IMR-90 (cell line): ENCODE results near the gene ABCF3. TPM values are rescaled to one million over a fixed set of nuclear protein-coding genes. Genes with fewer than 3 reads are reported as not detected.

Experiments
- ATAC-seq: fragments of 200-7000 bp; cut with Tn5 transposase; 2 replicates; pipeline ENCODE4 v1.9.1; 2020; ENCODE audit warnings: low read depth, mild to moderate bottlenecking, moderate library complexity
- BruUV-seq: library from RNA; stranded (reverse); fragments of 400-500 nt; replicated peaks from 2 replicates; lab custom pipeline; 2021; lab: Mats Ljungman, UMichigan
- CTCF ChIA-PET: fragments of 300-600 bp; formaldehyde crosslinking; extraction: SDS; loops from one replicate; lab custom pipeline; 2021; ENCODE audit warnings: antibody characterized with exemption; lab: Yijun Ruan, JAX
- POLR2A ChIA-PET: fragments of 300-600 bp; sonication (Branson Sonifier 250); formaldehyde crosslinking; loops from one replicate; lab custom pipeline; 2022; ENCODE audit warnings: antibody characterized with exemption; ENCODE audit not compliant: unreplicated experiment; lab: Charles Lee
- DNase-seq: peaks from one replicate; pipeline ENCODE4 v3.0.0; 2013
- H2AFZ ChIP-seq: replicated peaks from 2 replicates; pipeline ENCODE3; 2013; ENCODE audit warnings: low read length, mild to moderate bottlenecking; ENCODE audit not compliant: poor library complexity
- H2AK5ac ChIP-seq: 2 replicates; pipeline ENCODE4 v1.6.1; 2013; ENCODE audit warnings: low read depth, low read length, inconsistent platforms
- H2AK9ac ChIP-seq: replicated peaks from 2 replicates; pipeline ENCODE3; 2013; ENCODE audit warnings: mild to moderate bottlenecking, low read depth, low read length, moderate library complexity; ENCODE audit not compliant: poor library complexity
- H2BK120ac ChIP-seq: 2 replicates; pipeline ENCODE4 v1.6.1; 2013; ENCODE audit warnings: low read depth, low read length, inconsistent platforms
- H2BK15ac ChIP-seq: 3 replicates; pipeline ENCODE4 v1.6.1; 2013; ENCODE audit warnings: low read depth, low read length, inconsistent platforms
- H2BK20ac ChIP-seq: 2 replicates; pipeline ENCODE4 v1.6.1; 2013; ENCODE audit warnings: low read depth, mild to moderate bottlenecking, inconsistent platforms, low read length, moderate library complexity
- H2BK5ac ChIP-seq: 2 replicates; pipeline ENCODE4 v1.6.1; 2013; ENCODE audit warnings: mild to moderate bottlenecking, low read depth, low read length, inconsistent platforms; ENCODE audit not compliant: poor library complexity, severe bottlenecking
- H3K14ac ChIP-seq: replicated peaks from 2 replicates; pipeline ENCODE4 v1.6.1; 2013; ENCODE audit warnings: low read depth, low read length, inconsistent platforms
- H3K18ac ChIP-seq: 2 replicates; pipeline ENCODE4 v1.6.1; 2013; ENCODE audit warnings: low read depth, low read length, control low read depth
- H3K23ac ChIP-seq: 2 replicates; pipeline ENCODE4 v1.6.1; 2013; ENCODE audit warnings: low read depth, low read length, inconsistent platforms
- H3K27ac ChIP-seq: 2 replicates; pipeline ENCODE4 v1.5.1; 2013; ENCODE audit warnings: mild to moderate bottlenecking, control low read depth, low read length; ENCODE audit not compliant: insufficient read depth
- H3K27me3 ChIP-seq: 2 replicates; pipeline ENCODE4 v1.6.1; 2013; ENCODE audit warnings: low read length; ENCODE audit not compliant: control insufficient read depth, insufficient read depth
- H3K36me3 ChIP-seq: 2 replicates; pipeline ENCODE4 v1.6.1; 2013; ENCODE audit warnings: low read length, mixed read lengths; ENCODE audit not compliant: control insufficient read depth, insufficient read depth
- H3K4ac ChIP-seq: 2 replicates; pipeline ENCODE4 v1.6.1; 2013; ENCODE audit warnings: low read depth, low read length, inconsistent platforms
- H3K4me1 ChIP-seq: 2 replicates; pipeline ENCODE4 v1.6.1; 2013; ENCODE audit warnings: low read length, mixed read lengths; ENCODE audit not compliant: control insufficient read depth, insufficient read depth
- H3K4me2 ChIP-seq: 2 replicates; pipeline ENCODE4 v1.6.1; 2013; ENCODE audit warnings: low read depth, mild to moderate bottlenecking, control low read depth, low read length, moderate library complexity
- H3K4me3 ChIP-seq: 2 replicates; pipeline ENCODE4 v1.5.1; 2013; ENCODE audit warnings: low read depth, mild to moderate bottlenecking, control low read depth, low read length, moderate library complexity; ENCODE audit not compliant: insufficient read depth
- H3K56ac ChIP-seq: 2 replicates; pipeline ENCODE4 v1.6.1; 2013; ENCODE audit warnings: low read length, inconsistent platforms; ENCODE audit not compliant: insufficient read depth; ENCODE audit errors: extremely low read depth
- H3K79me1 ChIP-seq, 2 experiments: 2 replicates each; pipeline ENCODE4 v1.6.1; 2013; ENCODE audit warnings: low read length in 2 of 2, inconsistent platforms in 1 of 2, low read depth in 1 of 2
- H3K9ac ChIP-seq: 2 replicates; pipeline ENCODE4 v1.6.1; 2013; ENCODE audit warnings: low read depth, low read length, control low read depth
- H3K9me1 ChIP-seq: 2 replicates; pipeline ENCODE4 v1.6.1; 2013; ENCODE audit warnings: low read length, inconsistent platforms; ENCODE audit not compliant: insufficient read depth
- H3K9me3 ChIP-seq: 2 replicates; pipeline ENCODE4 v1.6.1; 2013; ENCODE audit warnings: low read length; ENCODE audit not compliant: control insufficient read depth, insufficient read depth
- H4K20me1 ChIP-seq: 2 replicates; pipeline ENCODE4 v1.6.1; 2013; ENCODE audit warnings: low read length, inconsistent platforms; ENCODE audit not compliant: insufficient read depth
- H4K5ac ChIP-seq: 2 replicates; pipeline ENCODE4 v1.6.1; 2013; ENCODE audit warnings: mild to moderate bottlenecking, low read depth, low read length, control low read depth
- H4K8ac ChIP-seq, 2 experiments: 2 replicates each; pipeline ENCODE4 v1.6.1; 2013; ENCODE audit warnings: low read depth in 2 of 2, low read length in 2 of 2, control low read depth in 1 of 2, inconsistent platforms in 1 of 2
- H4K91ac ChIP-seq: 2 replicates; pipeline ENCODE4 v1.6.1; 2013; ENCODE audit warnings: low read depth, low read length, inconsistent platforms; ENCODE audit not compliant: insufficient read depth
- BHLHE40 ChIP-seq: fragments of 150-350 bp; IDR thresholded peaks from 2 replicates; pipeline ENCODE4 v1.6.1; 2016; ENCODE audit warnings: mild to moderate bottlenecking, low read depth, low read length
- CEBPB ChIP-seq: IDR thresholded peaks from 2 replicates; pipeline ENCODE4 v1.6.1; 2012; ENCODE audit warnings: low read depth, low read length, improper control_type of control experiment
- CHD1 ChIP-seq: IDR thresholded peaks from 2 replicates; pipeline ENCODE4 v1.6.1; 2012; ENCODE audit warnings: low read depth, low read length, improper control_type of control experiment
- FOS ChIP-seq: fragments of 150-350 bp; IDR thresholded peaks from 2 replicates; pipeline ENCODE4 v1.6.1; 2016; ENCODE audit warnings: low read depth, low read length
- MAFK ChIP-seq: IDR thresholded peaks from 2 replicates; pipeline ENCODE4 v1.6.1; 2012; ENCODE audit warnings: low read depth, low read length, improper control_type of control experiment
- MAZ ChIP-seq: IDR thresholded peaks from 2 replicates; pipeline ENCODE4 v1.6.1; 2012; ENCODE audit warnings: low read depth, mild to moderate bottlenecking, low read length, improper control_type of control experiment, moderate library complexity, borderline replicate concordance
- MXI1 ChIP-seq: IDR thresholded peaks from 2 replicates; pipeline ENCODE4 v1.6.1; 2012; ENCODE audit warnings: low read depth, mild to moderate bottlenecking, low read length, moderate library complexity, borderline replicate concordance
- NFE2L2 ChIP-seq: fragments of 150-350 bp; IDR thresholded peaks from 2 replicates; pipeline ENCODE4 v1.6.1; 2016; ENCODE audit warnings: low read depth, mild to moderate bottlenecking, low read length
- POLR2A ChIP-seq: IDR thresholded peaks from 2 replicates; pipeline ENCODE4 v1.6.1; 2012; ENCODE audit warnings: mild to moderate bottlenecking, low read depth, low read length
- RAD21 ChIP-seq: IDR thresholded peaks from 2 replicates; pipeline ENCODE4 v1.6.1; 2012; ENCODE audit warnings: low read length, improper control_type of control experiment
- RCOR1 ChIP-seq: IDR thresholded peaks from 2 replicates; pipeline ENCODE4 v1.6.1; 2012; ENCODE audit warnings: mild to moderate bottlenecking, low read length, improper control_type of control experiment; ENCODE audit not compliant: insufficient replicate concordance
- RFX5 ChIP-seq: IDR thresholded peaks from 2 replicates; pipeline ENCODE4 v1.8.0; 2012; ENCODE audit warnings: low read depth, mild to moderate bottlenecking, low read length, moderate library complexity
- SMC3 ChIP-seq: fragments of 150-350 bp; IDR thresholded peaks from 2 replicates; pipeline ENCODE4 v1.6.1; 2016; ENCODE audit warnings: low read depth, mild to moderate bottlenecking, antibody characterized with exemption, low read length, moderate library complexity
- WGBS, 2 experiments: methylation state at CpG; one replicate each; pipeline versions ENCODE4 v1.1.5 to v1.1.7; 2013; ENCODE audit warnings: missing lambda C conversion rate in 2 of 2; ENCODE audit not compliant: insufficient read length in 1 of 2; ENCODE audit errors: extremely low coverage in 2 of 2; 5-methylcytosine and 5-hydroxymethylcytosine counted together
- dilution Hi-C: fragments of 300-500 bp; cut with HindIII; formaldehyde crosslinking; loops from one replicate; pipeline ENCODE4 v1.14.3; 2018; ENCODE audit warnings: low sequenced_read_pairs; ENCODE audit not compliant: unreplicated experiment
- in situ Hi-C: fragments of 300-500 bp; cut with MboI; formaldehyde crosslinking; loops from 3 replicates; pipeline ENCODE4 v1.14.3; 2019; ENCODE audit warnings: low sequenced_read_pairs, inconsistent platforms, mixed read lengths
- intact Hi-C: fragments of 100-400 bp; cut with micrococcal nuclease; formaldehyde crosslinking; loops from 2 replicates; pipeline ENCODE4 v1.10.0; 2022
- polyA plus RNA-seq, 3 experiments: library from polyadenylated mRNA; depleted of rRNA; stranded (reverse); fragments of >200 nt; gene quantifications; 2 replicates each; pipeline ENCODE4 v1.2.3, GENCODE V29; 2012; ENCODE audit warnings: low replicate concordance in 1 of 3
- total RNA-seq: library from RNA; depleted of rRNA; stranded (reverse); fragments of >200 nt; gene quantifications from 2 replicates; pipeline ENCODE4 v1.2.3, GENCODE V29; 2012
- TF ChIP-seq, protein P1 (sequence below): fragments of 150-350 bp; IDR thresholded peaks from 2 replicates; pipeline ENCODE4 v1.6.1; 2016; ENCODE audit warnings: low read depth, mild to moderate bottlenecking, low read length, moderate library complexity, borderline replicate concordance
- TF ChIP-seq, protein P2 (sequence below): conservative IDR thresholded peaks from 2 replicates; pipeline ENCODE4 v1.5.1; 2012; ENCODE audit warnings: mild to moderate bottlenecking, low read depth, low read length, improper control_type of control experiment
- TF ChIP-seq, protein P3 (sequence below): fragments of 150-350 bp; IDR thresholded peaks from 2 replicates; pipeline ENCODE4 v1.6.1; 2017; ENCODE audit warnings: mild to moderate bottlenecking, antibody characterized with exemption, low read length, low read depth

The ABCF3 gene
- total and polyA plus RNA-seq, 2 of the 4 experiments (the other 2 are of a cell fraction) = 36.9 to 59.2 TPM

DNA sequence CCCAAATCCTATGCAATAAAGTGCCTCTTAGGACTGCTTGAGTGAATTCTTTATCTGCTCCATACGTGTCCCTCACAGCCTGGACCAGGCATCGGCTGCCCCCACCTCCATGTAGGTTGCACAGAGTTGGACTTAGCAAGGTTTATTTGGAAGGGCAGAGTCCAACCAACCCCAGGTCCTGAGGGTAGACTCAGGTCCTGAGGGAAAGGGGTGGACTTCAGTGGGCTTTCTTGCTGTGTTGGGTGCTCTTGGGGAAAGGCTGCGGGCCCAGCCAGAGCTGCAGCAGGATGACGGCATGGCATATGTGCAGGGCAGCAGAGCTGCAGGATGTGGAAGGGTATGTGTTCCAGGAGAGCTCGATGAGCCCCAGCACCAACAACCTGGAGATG is 56.3 kb downstream of the ABCF3 start:
- no peak for TF ChIP-seq MAZ
- TF ChIP-seq, protein P1, sequence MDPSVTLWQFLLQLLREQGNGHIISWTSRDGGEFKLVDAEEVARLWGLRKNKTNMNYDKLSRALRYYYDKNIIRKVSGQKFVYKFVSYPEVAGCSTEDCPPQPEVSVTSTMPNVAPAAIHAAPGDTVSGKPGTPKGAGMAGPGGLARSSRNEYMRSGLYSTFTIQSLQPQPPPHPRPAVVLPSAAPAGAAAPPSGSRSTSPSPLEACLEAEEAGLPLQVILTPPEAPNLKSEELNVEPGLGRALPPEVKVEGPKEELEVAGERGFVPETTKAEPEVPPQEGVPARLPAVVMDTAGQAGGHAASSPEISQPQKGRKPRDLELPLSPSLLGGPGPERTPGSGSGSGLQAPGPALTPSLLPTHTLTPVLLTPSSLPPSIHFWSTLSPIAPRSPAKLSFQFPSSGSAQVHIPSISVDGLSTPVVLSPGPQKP = no peak
- TF ChIP-seq BHLHE40 = no peak
- TF ChIP-seq CEBPB = no peak
- TF ChIP-seq CHD1 = no peak
- TF ChIP-seq SMC3 = no peak
- no peak for TF ChIP-seq RFX5
- no peak for TF ChIP-seq RAD21
- TF ChIP-seq POLR2A = no peak
- no peak for TF ChIP-seq NFE2L2
- no peak for TF ChIP-seq FOS
- no peak for TF ChIP-seq RCOR1
- TF ChIP-seq, protein P2, sequence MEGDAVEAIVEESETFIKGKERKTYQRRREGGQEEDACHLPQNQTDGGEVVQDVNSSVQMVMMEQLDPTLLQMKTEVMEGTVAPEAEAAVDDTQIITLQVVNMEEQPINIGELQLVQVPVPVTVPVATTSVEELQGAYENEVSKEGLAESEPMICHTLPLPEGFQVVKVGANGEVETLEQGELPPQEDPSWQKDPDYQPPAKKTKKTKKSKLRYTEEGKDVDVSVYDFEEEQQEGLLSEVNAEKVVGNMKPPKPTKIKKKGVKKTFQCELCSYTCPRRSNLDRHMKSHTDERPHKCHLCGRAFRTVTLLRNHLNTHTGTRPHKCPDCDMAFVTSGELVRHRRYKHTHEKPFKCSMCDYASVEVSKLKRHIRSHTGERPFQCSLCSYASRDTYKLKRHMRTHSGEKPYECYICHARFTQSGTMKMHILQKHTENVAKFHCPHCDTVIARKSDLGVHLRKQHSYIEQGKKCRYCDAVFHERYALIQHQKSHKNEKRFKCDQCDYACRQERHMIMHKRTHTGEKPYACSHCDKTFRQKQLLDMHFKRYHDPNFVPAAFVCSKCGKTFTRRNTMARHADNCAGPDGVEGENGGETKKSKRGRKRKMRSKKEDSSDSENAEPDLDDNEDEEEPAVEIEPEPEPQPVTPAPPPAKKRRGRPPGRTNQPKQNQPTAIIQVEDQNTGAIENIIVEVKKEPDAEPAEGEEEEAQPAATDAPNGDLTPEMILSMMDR = no peak
- no peak for TF ChIP-seq MXI1
- TF ChIP-seq, protein P3, sequence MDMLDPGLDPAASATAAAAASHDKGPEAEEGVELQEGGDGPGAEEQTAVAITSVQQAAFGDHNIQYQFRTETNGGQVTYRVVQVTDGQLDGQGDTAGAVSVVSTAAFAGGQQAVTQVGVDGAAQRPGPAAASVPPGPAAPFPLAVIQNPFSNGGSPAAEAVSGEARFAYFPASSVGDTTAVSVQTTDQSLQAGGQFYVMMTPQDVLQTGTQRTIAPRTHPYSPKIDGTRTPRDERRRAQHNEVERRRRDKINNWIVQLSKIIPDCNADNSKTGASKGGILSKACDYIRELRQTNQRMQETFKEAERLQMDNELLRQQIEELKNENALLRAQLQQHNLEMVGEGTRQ = no peak
- TF ChIP-seq MAFK = no peak
- no peak overlapping the region for H2BK15ac ChIP-seq
- no peak overlapping the region for H4K8ac ChIP-seq
- H3K4me2 ChIP-seq = no peak overlapping the region
- no peak overlapping the region for H3K18ac ChIP-seq
- H4K91ac ChIP-seq = no peak overlapping the region
- H3K27me3 ChIP-seq = 0 out of 2 replicates have a peak, but pooled peaks cover 2% of the 10 kb centered on the region
- no peak overlapping the region for H2AK5ac ChIP-seq
- H3K27ac ChIP-seq = no peak overlapping the region
- H4K20me1 ChIP-seq = peaks cover 14% of the 10 kb centered on the region
- H2BK5ac ChIP-seq = no peak overlapping the region
- BruUV-seq = no TSS peak
- no peak overlapping the region for H2AFZ ChIP-seq
- ChIA-PET CTCF (no interaction called here), POLR2A (no interaction called here)
- no peak overlapping the region for H3K14ac ChIP-seq
- no peak overlapping the region for H2BK120ac ChIP-seq
- peaks cover 33% of the 10 kb centered on the region for H3K36me3 ChIP-seq
- no peaks in the 10 kb centered on the region for H3K4me1 ChIP-seq
- H2BK20ac ChIP-seq = no peak overlapping the region
- H4K5ac ChIP-seq = no peak overlapping the region
- H3K23ac ChIP-seq = no peak overlapping the region
- no peak overlapping the region for H3K9ac ChIP-seq
- H3K56ac ChIP-seq = no peak overlapping the region
- peaks cover 0 to 13% of the 10 kb centered on the region in 2 experiments; a peak in 1 of 4 replicates for H3K79me1 ChIP-seq
- 0 out of 2 replicates have a peak, but pooled peaks have one; percentile 8 for ATAC-seq
- in situ Hi-C loops (no loop called here), dilution Hi-C loops (no loop called here), intact Hi-C loops (no loop called here)
- no peaks in the 10 kb centered on the region for H3K9me3 ChIP-seq
- H3K4me3 ChIP-seq = no peak overlapping the region
- H3K4ac ChIP-seq = no peak overlapping the region
- H2AK9ac ChIP-seq = no peak overlapping the region
- WGBS, 2 experiments = no CpG with 5 or more reads among the region's 5 CpGs
- no peaks in the 10 kb centered on the region for H3K9me1 ChIP-seq
- DNase-seq = no peak
